ENCODE measurements around the gene CFAP221.

- TF ChIP-seq CTCF (IDR thresholded peaks at IDR 0.05; ENCODE audit: insufficient read depth, low read length, poor library complexity, severe bottlenecking) (no peak), EZH2phosphoT487 (conservative IDR thresholded peaks at IDR 0.05; ENCODE audit: low read length) (no peak)
Observed at GRCh38 chr2:119536707-119537106, 7.5 kb upstream of the CFAP221 start.

All from SU-DHL-6 (cell line).